GM18873 (cell line): ENCODE results near the gene ST7.

Experiments used
- ATAC-seq: cut with Tn5 transposase; IDR thresholded peaks from one replicate; pipeline ENCODE4 v1.9.1; 2021; ENCODE audit warnings: mild to moderate bottlenecking, moderate library complexity, moderate number of reproducible peaks; ENCODE audit not compliant: unreplicated experiment, low FRiP score

ST7 gene

DNA sequence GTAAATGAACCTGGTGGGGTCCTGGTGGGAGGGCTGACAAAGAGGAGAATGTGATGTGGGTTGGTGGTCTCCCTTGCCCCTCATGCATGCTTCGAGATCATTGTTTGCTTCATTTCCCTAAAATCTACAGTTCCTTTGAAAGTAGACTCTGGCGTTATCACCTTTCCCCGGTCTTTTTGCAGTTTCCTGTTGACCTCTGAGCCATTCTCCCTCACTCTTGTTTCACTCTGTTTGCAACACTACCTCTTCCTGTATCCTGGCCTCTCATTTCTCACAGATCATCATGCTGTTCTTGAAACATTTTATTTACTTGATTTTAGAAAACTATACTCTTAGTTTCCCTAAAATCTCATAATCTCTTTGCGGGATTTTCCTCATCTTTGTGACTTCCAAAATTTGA, 189.8 kb downstream of the ST7 start:
- no peak for ATAC-seq

DNA sequence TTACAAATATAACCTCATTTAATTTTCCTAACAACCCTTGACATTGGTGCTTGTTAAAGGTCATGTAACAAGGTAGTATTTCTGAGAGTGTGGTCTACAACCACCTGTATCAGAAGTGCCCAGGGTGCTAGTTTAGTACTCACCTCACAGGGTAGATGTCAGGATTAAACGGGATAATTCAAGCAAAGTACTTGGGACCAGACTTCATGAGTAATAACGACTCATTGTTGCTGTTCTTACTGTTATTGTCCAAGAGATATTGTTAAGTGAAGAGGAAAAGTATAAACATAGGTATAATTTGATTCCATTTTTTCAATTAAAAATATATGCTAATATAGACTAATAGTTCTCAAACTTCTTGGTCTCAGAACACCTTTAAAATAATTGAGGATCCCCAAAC, 190.3 kb downstream of the ST7 start:
- ATAC-seq = no peak

DNA sequence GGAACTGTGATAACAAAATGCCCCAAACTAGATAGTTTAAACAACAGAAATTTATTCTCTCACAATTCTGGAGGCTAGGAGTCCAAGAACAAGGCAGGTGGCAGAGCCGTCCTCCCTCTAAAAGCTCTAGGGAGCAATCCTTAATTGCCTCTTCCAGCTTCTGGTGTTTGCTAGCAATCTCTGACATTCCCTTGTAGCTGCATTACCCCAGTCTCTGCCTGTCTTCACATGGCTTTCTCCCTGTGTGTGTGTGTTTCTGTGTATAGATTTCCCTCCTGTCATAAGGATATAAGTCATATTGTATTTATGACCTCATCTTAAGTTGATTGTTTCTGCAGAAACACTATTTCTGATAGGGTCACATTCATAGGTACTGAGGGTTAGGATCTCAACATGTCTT, 192.0 kb downstream of the ST7 start:
- ATAC-seq = no peak

DNA sequence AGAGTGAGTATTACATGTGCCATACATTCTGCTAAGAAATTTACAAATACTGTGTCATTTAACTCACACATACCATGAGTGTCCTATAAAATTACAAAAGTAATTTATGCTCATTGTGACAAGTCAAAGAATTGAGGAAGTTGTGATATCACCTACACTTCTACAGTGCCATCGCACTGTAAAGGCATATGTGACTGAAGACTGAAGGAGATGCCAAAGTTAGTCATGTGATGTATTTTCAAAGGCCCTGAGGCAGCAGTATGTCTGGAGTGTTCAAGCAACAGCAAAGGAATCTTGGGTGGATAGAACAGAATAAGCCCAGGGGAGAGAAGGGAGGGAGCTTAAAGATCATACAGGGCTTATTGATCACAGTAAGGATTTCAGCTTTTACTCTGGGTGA, 192.8 kb downstream of the ST7 start:
- no peak for ATAC-seq

DNA sequence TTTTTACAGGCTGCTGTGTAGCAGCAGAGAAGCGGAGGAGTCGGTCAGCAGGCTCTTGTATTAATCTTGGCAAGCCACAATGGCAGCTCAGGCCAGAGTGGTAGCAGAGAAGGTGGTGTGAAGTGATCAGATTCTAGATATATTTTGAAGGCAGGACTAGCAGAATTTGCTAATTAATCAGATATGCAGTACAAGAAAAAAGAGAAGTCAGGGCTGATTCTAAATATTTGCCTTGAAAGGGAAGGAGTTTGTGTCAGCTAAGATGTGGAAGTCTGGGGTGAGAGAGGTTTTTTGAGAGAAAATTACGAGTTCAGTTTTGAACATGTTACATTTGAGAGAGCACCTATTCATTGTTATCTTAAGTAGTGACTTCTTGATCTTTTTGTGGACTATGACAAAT, 193.2 kb downstream of the ST7 start:
- no peak for ATAC-seq

DNA sequence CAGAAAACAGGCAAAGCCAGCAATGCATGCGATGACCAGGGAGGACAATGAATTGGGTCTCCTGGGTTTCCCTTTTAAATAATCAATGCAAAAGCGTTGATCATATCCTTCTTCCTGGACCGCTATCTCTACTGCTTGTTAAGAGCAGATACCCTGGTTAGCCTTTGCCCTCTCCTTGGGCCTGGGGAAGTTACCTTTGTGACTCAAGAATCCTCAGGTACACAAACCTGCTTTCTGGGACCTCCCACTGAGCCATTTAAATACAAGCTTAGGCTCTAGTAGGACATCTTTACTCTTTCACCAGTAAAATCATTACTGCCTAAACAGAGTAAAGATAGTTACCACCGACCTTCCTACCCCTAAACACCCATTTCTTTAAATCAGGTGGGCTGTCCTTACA, 195.7 kb downstream of the ST7 start:
- no peak for ATAC-seq

DNA sequence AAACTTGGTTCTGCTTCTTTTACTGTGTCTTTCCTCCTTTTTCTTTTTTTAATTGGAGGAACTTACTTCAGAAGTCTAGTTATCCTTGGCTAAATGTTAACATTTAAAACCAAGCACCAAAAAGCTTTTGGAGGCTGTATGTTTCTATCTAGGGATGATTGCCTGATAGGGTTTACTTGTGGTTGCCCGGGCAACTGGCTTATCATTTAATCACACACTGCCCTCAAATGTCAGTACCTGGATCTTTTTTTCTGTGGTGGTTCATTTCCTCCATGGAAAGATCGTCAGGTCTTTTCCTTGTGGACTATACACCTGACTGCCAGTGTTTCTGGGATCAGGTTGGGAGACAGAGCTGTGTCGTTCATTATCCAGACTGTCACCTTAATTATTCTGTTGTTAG, 196.4 kb downstream of the ST7 start:
- ATAC-seq = no peak

DNA sequence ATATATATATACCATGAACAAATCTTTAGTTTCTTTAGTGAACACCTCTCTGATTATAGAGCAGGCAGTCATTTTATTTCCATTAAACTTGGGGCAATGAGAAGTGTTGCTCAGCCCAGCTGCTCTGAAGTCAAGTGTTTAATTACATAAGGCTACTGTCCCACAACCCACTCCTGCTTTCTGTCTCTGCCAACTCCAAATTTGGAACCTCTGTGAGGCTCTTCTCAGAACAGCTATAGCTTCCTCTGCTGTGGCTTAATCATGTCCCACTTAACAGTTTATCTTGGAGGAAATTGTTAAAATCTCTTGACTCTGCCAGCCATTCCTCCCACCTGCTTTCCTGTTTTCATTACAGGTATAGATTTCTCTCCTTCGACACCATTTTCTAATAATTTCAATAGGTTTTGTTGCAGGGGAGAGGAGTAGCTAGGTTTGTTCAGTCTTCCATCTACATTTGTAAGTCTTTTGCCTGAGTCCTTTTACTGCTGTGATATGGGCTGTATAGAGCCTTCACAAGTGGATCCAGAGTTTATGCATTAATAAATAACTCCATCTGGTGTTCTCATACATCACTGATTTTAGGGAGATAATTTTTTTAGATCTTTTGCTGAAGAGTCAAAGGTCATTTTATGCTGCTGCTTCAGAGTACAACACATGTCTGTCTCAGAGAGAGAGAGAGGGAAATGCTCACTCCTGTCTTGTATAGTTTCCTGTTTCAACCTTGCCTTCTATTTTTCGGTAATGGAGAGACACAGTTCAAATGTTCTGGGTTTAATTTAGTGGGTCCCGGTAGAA, 199.1 kb downstream of the ST7 start:
- ATAC-seq = no peak

DNA sequence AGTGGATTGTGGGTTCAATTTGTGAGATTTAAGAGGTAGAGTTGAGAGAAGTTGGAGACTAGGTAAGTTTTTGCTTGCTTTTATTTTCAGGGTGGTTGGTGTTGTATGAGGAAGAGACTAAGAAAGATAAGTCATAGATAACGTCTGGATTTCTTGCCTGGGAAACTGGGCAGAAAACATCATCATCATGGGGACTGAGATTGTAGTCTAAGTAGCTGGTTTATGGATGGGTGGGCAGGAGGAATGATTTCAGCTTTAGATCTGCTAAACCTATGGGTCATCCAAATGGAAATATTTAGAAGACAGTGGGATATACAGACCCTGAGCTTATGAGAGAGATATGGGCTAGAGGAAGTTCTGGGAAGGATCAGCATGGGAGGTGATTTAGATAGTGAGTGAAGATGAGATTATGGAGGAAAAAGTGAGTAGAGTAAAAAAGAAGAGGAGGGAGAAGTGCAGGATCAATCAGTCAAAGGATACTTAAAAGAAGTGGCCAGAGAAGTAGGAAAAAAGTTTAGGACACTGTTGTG, 199.8 kb downstream of the ST7 start:
- ATAC-seq = no peak

DNA sequence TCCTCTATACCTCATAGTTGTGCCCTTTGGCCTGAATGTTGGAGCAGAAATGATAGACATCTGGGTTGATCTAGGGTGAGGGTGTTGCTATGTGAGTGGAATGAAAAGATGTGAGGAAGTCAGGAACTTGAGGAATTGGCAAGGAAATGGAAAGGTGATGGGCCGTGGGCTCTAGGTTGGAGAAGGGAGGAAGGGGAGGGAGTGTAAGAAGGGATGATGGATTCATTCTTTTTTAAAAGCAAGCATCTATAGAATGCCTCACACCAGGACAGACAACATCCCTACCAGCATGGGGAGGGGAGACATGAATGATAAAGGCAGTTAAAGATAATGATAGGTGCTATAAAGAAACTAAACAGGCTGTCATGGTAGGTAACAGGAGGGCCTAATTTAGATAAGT, 201.4 kb downstream of the ST7 start:
- no peak for ATAC-seq

DNA sequence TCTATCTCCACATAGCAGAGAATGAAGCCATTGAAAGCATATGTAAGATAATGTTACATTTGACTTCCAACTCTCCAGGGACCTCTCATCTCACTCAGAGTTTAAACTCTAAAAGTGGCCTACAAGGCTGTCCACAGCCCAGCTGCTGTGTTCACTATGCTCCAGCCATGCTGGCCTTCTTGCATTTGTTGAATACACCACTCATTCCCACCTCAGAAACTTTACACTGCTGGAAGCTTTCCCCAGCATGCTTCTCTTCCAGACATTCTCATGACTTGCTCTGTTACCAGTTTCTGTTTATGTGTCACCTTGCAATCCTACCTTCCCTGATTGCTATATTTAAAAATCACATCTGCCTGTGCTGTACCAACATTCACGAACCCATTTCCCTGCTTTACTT, 202.4 kb downstream of the ST7 start:
- no peak for ATAC-seq

DNA sequence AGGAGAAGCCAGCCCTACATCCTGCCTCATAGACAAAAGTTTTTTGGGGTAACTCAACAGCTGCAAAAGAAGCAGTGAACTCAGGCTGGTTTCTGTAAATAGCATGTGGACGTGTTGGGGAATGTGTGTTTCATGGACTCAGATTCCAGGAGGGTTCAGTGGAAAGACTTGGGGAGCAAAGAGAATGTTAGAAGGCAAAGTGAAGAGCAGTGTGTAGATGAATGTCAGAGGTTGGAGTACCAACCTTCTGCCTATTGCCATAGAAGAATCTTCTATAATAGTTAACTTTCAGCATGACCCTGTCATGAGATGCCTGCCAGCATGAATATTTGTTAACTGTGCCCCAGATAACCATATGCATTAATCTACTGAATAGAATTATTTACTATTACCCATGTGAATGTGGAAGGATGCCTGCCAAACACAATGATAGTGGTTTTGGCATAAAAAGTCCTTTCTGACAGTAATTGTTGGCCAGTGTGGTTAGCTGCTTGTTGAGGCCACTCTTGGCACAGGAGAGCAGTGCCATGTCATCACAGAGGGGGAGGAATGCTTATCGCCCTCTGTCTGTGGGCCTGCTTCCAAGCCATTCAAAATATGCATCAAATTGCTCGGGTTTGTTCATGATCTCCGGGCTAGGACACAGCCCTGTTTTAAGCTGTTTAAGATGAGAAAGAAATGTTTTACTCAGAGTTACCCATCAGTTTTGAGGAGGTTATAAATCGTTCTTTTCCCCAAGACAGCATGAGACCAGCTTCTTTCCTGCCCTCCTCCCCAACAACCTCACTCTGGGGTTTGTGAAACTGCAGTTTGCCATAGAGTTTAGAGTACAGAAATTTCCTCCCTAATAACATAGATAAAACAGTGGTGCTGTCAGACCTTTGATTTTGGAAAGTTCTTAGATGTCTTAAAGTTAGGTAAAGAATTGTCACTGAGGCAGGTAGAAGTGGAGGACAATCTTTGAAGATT, 204.2 kb downstream of the ST7 start:
- no peak for ATAC-seq

DNA sequence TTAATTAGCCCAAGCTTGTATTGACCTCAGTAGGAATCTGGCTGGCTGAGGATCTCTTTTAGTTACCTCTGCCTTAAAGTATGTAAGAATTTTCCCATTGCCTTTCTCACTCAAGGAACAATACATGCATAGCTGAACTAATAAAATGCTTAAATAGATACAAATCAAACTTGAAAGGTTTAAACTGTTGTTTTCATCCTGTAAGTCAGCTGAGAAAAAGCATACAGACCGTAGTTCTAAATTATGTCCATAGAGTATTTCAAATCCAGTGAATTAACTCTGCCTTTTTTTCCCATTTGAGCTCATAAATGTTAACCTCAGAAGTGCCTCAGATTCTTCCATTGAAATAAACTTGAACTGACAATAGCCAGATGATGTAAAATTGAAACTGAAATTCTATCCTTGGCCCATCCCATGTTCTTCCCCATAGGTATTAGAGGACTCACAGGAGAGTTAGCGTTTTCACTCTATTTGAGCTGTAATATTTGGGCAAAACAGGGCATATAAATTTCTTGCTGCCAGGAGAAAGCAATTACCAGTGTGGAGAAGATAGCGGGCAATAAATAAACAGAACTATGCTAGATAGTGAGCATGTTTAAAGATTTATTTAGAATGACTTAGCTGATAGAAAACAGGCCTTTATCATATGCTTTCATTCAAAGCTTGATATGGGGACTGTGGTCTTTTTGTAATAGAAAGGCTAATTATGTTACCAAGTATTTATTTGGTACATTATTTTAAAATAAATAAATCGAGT, 205.8 kb downstream of the ST7 start:
- ATAC-seq = no peak

DNA sequence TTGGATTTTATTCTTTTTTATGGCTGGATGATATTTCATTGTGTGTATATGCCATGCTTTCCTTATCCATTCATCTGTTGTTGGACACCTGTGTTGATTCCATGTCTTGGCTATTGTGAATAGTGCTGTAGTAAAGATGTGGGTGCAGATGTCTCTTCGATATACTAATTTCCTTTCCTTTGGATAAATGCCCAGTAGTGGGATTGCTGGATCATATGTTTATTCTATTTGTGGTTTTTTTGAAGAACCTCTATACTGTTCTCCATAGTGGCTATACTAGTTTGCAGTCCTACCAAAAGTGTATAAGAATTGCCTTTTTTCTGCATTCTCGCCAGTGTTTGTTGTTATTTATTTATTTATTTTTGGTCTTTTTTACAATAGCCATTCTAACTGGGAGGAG, 209.8 kb downstream of the ST7 start:
- no peak for ATAC-seq

DNA sequence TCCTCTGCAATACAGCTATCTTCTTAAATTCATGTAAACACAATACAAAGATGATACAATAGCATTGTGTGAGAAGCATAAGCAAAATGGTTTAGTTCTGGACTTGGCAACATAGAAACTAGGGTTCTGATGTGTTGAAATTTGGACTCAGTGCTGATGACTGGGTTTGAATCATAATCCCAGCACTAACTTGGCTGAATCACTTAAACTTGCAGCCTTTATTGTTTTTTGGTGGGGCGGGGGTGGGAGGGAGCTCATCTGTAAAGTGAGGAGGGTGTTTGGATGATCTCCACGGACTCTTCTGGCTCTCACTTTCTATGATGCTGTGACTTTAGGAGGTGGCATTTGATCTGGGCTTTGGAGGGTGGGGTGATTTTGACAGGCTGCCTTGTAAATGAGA, 211.3 kb downstream of the ST7 start:
- ATAC-seq = no peak

DNA sequence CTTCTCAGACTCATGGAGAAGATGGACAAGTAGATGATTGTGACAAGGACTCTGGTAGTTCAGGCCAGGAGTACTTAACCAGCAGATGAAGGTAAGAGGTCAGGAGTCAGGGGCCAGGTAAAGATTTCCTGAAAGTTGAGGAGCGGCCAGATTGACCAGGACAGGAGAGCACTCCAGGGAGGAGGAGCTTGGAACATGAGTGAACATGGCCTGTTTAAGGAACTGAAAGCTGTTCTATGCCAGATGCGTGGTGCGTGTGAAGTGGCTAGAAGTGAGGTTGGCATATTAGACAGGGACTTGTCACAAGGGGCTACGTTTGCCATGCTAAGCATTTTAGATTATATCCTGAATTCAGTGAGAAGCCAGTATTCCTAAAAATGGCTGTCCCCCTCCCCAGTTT, 212.4 kb downstream of the ST7 start:
- ATAC-seq = no peak

DNA sequence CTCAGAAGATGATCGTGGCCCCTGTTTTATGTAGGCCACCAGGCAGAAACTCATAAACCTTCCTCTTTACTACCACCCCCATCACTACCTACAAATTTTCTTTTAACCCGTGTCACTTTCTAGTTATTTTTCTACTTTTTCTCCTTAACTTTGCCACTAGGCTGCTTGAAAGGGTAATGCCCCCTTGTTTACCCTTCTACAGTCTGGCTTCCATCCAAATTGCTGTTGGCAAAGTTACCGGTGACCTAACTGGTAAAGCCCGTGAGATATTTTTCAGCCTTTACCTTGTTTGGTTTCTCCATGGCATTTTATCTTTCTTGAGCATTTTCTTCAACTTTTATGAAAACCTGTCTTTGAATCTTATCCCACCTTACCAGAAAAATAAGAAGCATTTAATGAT, 216.6 kb downstream of the ST7 start:
- ATAC-seq = no peak

DNA sequence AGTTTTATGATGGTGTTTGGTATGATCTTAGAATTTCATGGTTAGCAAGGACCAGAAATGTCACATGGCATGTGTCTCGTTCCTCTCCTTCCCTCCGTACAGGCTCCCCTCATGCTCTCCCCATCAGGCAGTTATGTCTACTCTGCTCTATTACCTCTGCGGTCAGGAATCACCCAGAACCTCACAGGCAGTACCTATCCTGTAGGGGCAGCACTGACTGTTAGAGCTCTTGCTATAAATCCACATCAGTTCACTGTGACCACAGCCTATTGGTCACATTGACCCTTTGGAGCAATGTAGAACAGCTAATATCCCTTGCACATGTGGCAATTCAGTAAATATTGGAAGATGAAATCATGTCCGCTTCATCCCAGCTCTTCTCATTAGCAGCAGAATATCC, 217.8 kb downstream of the ST7 start:
- ATAC-seq = no peak

DNA sequence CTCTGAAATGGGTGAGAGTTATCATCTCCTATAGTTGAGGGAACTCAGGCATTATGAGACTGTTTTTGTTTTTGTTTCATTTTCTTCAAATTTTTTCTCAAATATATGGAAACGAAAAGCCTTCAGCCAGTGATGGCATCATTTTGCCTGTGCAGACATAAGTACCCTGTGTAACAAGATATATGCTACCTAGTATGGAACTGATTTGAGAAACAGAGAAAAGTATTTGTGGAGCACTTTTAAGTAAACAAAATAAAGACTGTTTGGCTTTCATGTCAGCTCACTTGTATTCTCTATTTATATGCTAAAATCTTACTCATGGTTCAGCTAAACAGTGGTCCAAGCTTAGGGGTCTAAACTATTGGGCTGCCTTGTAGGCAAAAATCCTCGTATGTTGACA, 219.0 kb downstream of the ST7 start:
- no peak for ATAC-seq

DNA sequence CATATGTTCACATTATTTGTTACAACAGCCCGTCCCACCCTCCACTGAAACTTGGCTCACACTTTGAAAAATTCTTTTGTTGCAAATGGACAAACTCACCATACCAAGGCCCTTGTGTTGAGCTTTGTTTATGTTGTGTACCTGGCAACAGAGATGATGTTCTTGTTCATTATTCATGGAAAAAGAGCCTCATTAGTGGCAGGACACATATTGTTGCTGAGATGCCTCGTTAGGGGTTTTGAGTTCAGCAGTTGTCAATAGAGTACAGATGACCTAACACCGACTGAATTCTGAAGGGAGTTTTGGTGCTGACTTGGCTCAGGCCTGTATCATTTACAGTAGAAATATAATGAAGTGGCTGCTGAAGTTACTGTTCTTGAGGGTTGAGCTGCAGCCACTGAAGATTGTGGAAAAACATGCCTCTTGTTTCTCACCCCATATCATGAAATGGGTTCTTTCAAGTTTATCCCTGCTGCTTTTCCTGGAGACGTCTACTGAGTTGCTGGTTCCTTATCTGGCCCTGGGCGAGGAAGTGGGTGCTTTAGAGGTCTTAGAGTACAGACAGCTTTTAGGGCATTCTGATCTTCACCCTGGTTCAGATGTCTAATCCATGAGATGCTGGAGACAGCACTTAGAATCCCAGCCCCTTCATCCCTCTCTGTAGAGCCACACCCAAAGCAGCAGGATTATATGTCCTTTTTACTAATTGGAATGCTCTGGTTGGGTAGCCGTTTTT, 219.9 kb downstream of the ST7 start:
- ATAC-seq = no peak
